GM18517 (cell line): ENCODE results near the gene KLRC2.
"Not testable (repeated sequence)": the region's sequence is repeated elsewhere in the genome, so short reads cannot be mapped to it uniquely, and the experiment has no call there.

Source experiments
- ATAC-seq: cut with Tn5 transposase; IDR thresholded peaks from one replicate; pipeline ENCODE4 v1.9.1; 2021; ENCODE audit warnings: mild to moderate bottlenecking, moderate library complexity; ENCODE audit not compliant: unreplicated experiment

Gene KLRC2

GRCh38 chr12:10435816-10436215 lies at the start of gene KLRC2:
Gene KLRC2 (minus strand): TSS chr12:10436010. CDS start chr12:10435986, 24 bp downstream.
- ATAC-seq: not testable (repeated sequence)

GRCh38 chr12:10481901-10482300 lies 46.1 kb upstream of the KLRC2 start:
- not testable (repeated sequence) for ATAC-seq

GRCh38 chr12:10472808-10473207 lies 37.0 kb upstream of the KLRC2 start:
- ATAC-seq: not testable (repeated sequence)

GRCh38 chr12:10469701-10470100 lies 33.9 kb upstream of the KLRC2 start:
- ATAC-seq: no peak

GRCh38 chr12:10466311-10466710 lies 30.5 kb upstream of the KLRC2 start:
- ATAC-seq: no peak

GRCh38 chr12:10457760-10458159 lies 21.9 kb upstream of the KLRC2 start:
- ATAC-seq: no peak

- ATAC-seq: no peak
These were observed 21.0 kb upstream of the KLRC2 start for GRCh38 chr12:10456856-10457255.

- no peak for ATAC-seq
These were observed 20.0 kb upstream of the KLRC2 start for GRCh38 chr12:10455766-10456165.

- ATAC-seq: no peak
These were observed 18.7 kb upstream of the KLRC2 start for GRCh38 chr12:10454531-10454930.

GRCh38 chr12:10453156-10453555 lies 17.3 kb upstream of the KLRC2 start, which contains the start of gene KLRC1:
Gene KLRC1 (minus strand): TSS chr12:10453377. CDS start chr12:10451156, 2,221 bp downstream.
- no peak for ATAC-seq

GRCh38 chr12:10448236-10448635 lies 12.4 kb upstream of the KLRC2 start:
- no peak for ATAC-seq

- not testable (repeated sequence) for ATAC-seq
These were observed 10.2 kb upstream of the KLRC2 start for GRCh38 chr12:10446052-10446451.

GRCh38 chr12:10441144-10441543 lies 5.3 kb upstream of the KLRC2 start:
- not testable (repeated sequence) for ATAC-seq

- ATAC-seq: not testable (repeated sequence)
These were observed 3.9 kb upstream of the KLRC2 start for GRCh38 chr12:10439608-10440274.

- not testable (repeated sequence) for ATAC-seq
These were observed 1.8 kb upstream of the KLRC2 start for GRCh38 chr12:10437601-10438000.

- not testable (repeated sequence) for ATAC-seq
These were observed 5.2 kb downstream of the KLRC2 start for GRCh38 chr12:10430623-10431022.

- ATAC-seq: not testable (repeated sequence)
These were observed 9.9 kb downstream of the KLRC2 start for GRCh38 chr12:10425938-10426337.

- not testable (repeated sequence) for ATAC-seq
These were observed 11.4 kb downstream of the KLRC2 start for GRCh38 chr12:10424260-10424899.

- not testable (repeated sequence) for ATAC-seq
These were observed 13.7 kb downstream of the KLRC2 start for GRCh38 chr12:10422159-10422558.

GRCh38 chr12:10420334-10420733 lies 15.5 kb downstream of the KLRC2 start, which contains the start of gene KLRC3:
Gene KLRC3 (minus strand): TSS chr12:10420595. CDS start chr12:10420550, 45 bp downstream.
- not testable (repeated sequence) for ATAC-seq

GRCh38 chr12:10409392-10409791 lies 26.4 kb downstream of the KLRC2 start, which contains the start of gene KLRC4:
Gene KLRC4 (minus strand): TSS chr12:10409757. CDS start chr12:10409575, 182 bp downstream.
- ATAC-seq: no peak

GRCh38 chr12:10408842-10409241 lies 27.0 kb downstream of the KLRC2 start:
- no peak for ATAC-seq
